HepG2 (cell line): Measurements from ENCODE around the gene BRI3BP. TPM values are rescaled to one million over a fixed set of nuclear protein-coding genes. Genes with fewer than 3 reads are reported as not detected.

Source experiments
- GTF3A ChIP-seq: sonication (generic); formaldehyde crosslinking; conservative IDR thresholded peaks from 2 replicates; pipeline ENCODE4 v1.4.0; 2020; ENCODE audit warnings: mild to moderate bottlenecking, missing genetic modification reagents
- HNF4G ChIP-seq, 2 experiments: sonication (generic) in 1 of 2; formaldehyde crosslinking in 1 of 2; IDR thresholded peaks; 2 replicates each; pipeline versions ENCODE4 v1.4.0 to v1.6.1; 2011 to 2020; ENCODE audit warnings: borderline replicate concordance in 2 of 2, low read depth in 2 of 2, mild to moderate bottlenecking in 2 of 2, low read length in 1 of 2, missing genetic modification reagents in 1 of 2, moderate library complexity in 1 of 2
- KLF16 ChIP-seq, 2 experiments: sonication (generic) in 1 of 2; formaldehyde crosslinking in 1 of 2; IDR thresholded peaks; 2 replicates each; pipeline versions ENCODE4 v1.6.1 to v1.8.0; 2016 to 2023; ENCODE audit warnings: missing genetic modification reagents in 2 of 2, missing compliant biosample characterization in 1 of 2
- NONO ChIP-seq, 2 experiments: fragments of 450-650 bp in 1 of 2; sonication (generic) in 1 of 2; formaldehyde crosslinking in 1 of 2; IDR thresholded peaks in 1 of 2; conservative IDR thresholded peaks in 1 of 2; 2 replicates each; pipeline versions ENCODE4 v1.6.1 to v1.8.0; 2017 to 2022; ENCODE audit warnings: mild to moderate bottlenecking in 1 of 2, missing genetic modification reagents in 1 of 2, moderate library complexity in 1 of 2
- POLR2AphosphoS5 ChIP-seq: IDR thresholded peaks from 2 replicates; pipeline ENCODE4 v1.6.1; 2012; ENCODE audit warnings: low read depth, low read length
- SRF ChIP-seq: IDR thresholded peaks from 2 replicates; pipeline ENCODE4 v1.6.1; 2011; ENCODE audit warnings: mild to moderate bottlenecking, low read depth, low read length, moderate library complexity
- ZBTB7B ChIP-seq: sonication (generic); formaldehyde crosslinking; IDR thresholded peaks from 2 replicates; pipeline ENCODE4 v1.4.0; 2020; ENCODE audit warnings: missing genetic modification reagents
- ZNF598 ChIP-seq: sonication (generic); formaldehyde crosslinking; IDR thresholded peaks from 2 replicates; pipeline ENCODE4 v1.5.1; 2020; ENCODE audit warnings: mild to moderate bottlenecking, missing genetic modification reagents, borderline replicate concordance
- ZNF616 ChIP-seq: sonication (generic); formaldehyde crosslinking; IDR thresholded peaks from 2 replicates; pipeline ENCODE4 v1.5.0; 2020; ENCODE audit warnings: low read depth, mild to moderate bottlenecking, missing genetic modification reagents
- ZSCAN12 ChIP-seq: sonication (generic); formaldehyde crosslinking; IDR thresholded peaks from 2 replicates; pipeline ENCODE4 v1.9.0; 2021; ENCODE audit warnings: mild to moderate bottlenecking, missing genetic modification reagents
- polyA plus RNA-seq, 8 experiments: library from polyadenylated mRNA; depleted of rRNA in 3 of 8; stranded (reverse) in 7 of 8; unstranded in 1 of 8; fragments of >200 nt; fragmentation: Illumina TruSeq in 4 of 8; extraction: Trizol in 4 of 8; gene quantifications; 2 replicates each; pipeline versions ENCODE4 v1.2.1 to v1.2.3, GENCODE V29; 2011 to 2016; ENCODE audit warnings: low read depth in 4 of 8, missing spikeins in 1 of 8, mixed read lengths in 1 of 8; ENCODE audit not compliant: insufficient read depth in 1 of 8
- total RNA-seq, 5 experiments: library from RNA; depleted of rRNA; stranded (reverse); fragments of >200 nt; fragmentation: Illumina TruSeq; extraction: Trizol; gene quantifications; 2 replicates each; pipeline ENCODE4 v1.2.3, GENCODE V29; 2016; ENCODE audit warnings: low read depth in 1 of 5
- TF ChIP-seq, protein P1 (sequence below): sonication (generic); formaldehyde crosslinking; IDR thresholded peaks from 2 replicates; pipeline ENCODE4 v1.5.1; 2020; ENCODE audit warnings: mild to moderate bottlenecking, missing genetic modification reagents, moderate library complexity
- TF ChIP-seq, protein P2 (sequence below): sonication (generic); formaldehyde crosslinking; IDR thresholded peaks from 2 replicates; pipeline ENCODE4 v1.8.0; 2023; ENCODE audit warnings: mild to moderate bottlenecking, missing genetic modification reagents
- TF ChIP-seq, protein P3 (sequence below): sonication (generic); formaldehyde crosslinking; IDR thresholded peaks from 2 replicates; pipeline ENCODE4 v1.5.0; 2020; ENCODE audit warnings: mild to moderate bottlenecking, missing genetic modification reagents, moderate library complexity
- TF ChIP-seq, protein P4 (sequence below): sonication (generic); formaldehyde crosslinking; IDR thresholded peaks from 2 replicates; pipeline ENCODE4 v1.4.0; 2020; ENCODE audit warnings: mild to moderate bottlenecking, missing genetic modification reagents

Gene BRI3BP
- total and polyA plus RNA-seq, 2 of the 13 experiments (the other 11 are each of a cell fraction or from before 2014, with no cell fraction given), result 7.5 to 21.1 TPM

DNA sequence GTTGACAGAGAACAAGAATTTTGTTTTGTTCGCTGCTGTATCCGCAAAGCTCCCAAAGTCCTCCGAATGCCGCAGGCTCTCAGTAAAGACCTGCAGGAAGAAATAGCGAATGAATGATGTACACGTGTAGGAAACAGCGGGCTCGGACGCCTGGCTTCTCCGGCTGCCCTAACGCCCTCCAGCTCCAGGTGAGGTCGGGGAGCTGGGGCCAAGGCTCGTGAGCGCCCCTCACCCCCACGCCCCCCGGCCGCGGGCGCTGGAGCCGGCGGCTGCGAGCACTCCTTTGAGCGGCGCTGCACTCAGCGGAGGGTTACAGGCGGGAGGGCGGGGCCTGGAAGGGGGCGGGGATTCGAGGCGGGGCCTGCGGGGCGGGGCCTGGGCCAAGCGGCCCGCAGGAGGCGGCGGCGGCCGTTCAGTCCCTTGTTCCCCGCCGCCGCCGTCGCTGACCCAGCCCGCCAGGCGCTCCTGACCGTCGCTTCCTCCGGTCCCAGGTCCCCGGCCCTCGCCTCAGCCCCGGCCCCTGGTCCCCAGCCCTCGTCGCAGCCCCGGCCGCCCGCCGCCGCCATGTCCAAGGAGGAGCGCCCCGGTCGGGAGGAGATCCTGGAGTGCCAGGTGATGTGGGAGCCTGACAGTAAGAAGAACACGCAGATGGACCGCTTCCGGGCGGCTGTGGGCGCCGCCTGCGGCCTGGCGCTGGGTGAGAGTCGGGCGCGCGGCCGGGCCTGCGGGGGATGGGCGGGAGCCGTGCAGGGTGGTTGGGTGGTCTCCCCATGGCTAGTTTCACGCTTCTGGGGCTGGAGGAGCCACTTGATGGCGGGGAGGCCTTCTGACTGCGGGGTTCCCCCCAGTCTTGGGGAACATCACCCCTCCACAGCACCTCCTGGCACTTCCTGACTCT lies 71.8 kb downstream of the BRI3BP start, which contains the start of gene AACS (continued):
- TF ChIP-seq, protein P1, sequence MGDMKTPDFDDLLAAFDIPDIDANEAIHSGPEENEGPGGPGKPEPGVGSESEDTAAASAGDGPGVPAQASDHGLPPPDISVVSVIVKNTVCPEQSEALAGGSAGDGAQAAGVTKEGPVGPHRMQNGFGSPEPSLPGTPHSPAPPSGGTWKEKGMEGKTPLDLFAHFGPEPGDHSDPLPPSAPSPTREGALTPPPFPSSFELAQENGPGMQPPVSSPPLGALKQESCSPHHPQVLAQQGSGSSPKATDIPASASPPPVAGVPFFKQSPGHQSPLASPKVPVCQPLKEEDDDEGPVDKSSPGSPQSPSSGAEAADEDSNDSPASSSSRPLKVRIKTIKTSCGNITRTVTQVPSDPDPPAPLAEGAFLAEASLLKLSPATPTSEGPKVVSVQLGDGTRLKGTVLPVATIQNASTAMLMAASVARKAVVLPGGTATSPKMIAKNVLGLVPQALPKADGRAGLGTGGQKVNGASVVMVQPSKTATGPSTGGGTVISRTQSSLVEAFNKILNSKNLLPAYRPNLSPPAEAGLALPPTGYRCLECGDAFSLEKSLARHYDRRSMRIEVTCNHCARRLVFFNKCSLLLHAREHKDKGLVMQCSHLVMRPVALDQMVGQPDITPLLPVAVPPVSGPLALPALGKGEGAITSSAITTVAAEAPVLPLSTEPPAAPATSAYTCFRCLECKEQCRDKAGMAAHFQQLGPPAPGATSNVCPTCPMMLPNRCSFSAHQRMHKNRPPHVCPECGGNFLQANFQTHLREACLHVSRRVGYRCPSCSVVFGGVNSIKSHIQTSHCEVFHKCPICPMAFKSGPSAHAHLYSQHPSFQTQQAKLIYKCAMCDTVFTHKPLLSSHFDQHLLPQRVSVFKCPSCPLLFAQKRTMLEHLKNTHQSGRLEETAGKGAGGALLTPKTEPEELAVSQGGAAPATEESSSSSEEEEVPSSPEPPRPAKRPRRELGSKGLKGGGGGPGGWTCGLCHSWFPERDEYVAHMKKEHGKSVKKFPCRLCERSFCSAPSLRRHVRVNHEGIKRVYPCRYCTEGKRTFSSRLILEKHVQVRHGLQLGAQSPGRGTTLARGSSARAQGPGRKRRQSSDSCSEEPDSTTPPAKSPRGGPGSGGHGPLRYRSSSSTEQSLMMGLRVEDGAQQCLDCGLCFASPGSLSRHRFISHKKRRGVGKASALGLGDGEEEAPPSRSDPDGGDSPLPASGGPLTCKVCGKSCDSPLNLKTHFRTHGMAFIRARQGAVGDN (CRISPR knock-in tag), result peak; percentile 81; the same call in 1 of the 2 replicates
- no peak for TF ChIP-seq GTF3A (CRISPR knock-in tag)
- no peak for TF ChIP-seq ZSCAN12 (CRISPR knock-in tag)
- peak; percentile 61; the same call in 1 of the 2 replicates for TF ChIP-seq POLR2AphosphoS5
- 0 out of 4 replicates have a peak, but pooled peaks of 1 of the 2 experiments have one; percentile 10 for TF ChIP-seq KLF16 (CRISPR knock-in tag; IDR thresholded peaks at IDR 0.05)
- TF ChIP-seq ZBTB7B (CRISPR knock-in tag), result peak; percentile 41; the same call in 1 of the 2 replicates
- TF ChIP-seq NONO (IDR thresholded peaks at IDR 0.05), result no peak
- peak; percentile 55 for TF ChIP-seq NONO (CRISPR knock-in tag; conservative IDR thresholded peaks at IDR 0.05)
- TF ChIP-seq, protein P2, sequence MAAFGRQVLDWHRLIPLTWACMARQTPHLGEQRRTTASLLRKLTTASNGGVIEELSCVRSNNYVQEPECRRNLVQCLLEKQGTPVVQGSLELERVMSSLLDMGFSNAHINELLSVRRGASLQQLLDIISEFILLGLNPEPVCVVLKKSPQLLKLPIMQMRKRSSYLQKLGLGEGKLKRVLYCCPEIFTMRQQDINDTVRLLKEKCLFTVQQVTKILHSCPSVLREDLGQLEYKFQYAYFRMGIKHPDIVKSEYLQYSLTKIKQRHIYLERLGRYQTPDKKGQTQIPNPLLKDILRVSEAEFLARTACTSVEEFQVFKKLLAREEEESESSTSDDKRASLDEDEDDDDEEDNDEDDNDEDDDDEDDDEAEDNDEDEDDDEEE (CRISPR knock-in tag), result peak; percentile 66; the same call in 1 of the 2 replicates
- TF ChIP-seq, protein P3, sequence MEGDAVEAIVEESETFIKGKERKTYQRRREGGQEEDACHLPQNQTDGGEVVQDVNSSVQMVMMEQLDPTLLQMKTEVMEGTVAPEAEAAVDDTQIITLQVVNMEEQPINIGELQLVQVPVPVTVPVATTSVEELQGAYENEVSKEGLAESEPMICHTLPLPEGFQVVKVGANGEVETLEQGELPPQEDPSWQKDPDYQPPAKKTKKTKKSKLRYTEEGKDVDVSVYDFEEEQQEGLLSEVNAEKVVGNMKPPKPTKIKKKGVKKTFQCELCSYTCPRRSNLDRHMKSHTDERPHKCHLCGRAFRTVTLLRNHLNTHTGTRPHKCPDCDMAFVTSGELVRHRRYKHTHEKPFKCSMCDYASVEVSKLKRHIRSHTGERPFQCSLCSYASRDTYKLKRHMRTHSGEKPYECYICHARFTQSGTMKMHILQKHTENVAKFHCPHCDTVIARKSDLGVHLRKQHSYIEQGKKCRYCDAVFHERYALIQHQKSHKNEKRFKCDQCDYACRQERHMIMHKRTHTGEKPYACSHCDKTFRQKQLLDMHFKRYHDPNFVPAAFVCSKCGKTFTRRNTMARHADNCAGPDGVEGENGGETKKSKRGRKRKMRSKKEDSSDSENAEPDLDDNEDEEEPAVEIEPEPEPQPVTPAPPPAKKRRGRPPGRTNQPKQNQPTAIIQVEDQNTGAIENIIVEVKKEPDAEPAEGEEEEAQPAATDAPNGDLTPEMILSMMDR (CRISPR knock-in tag), result peak; percentile 46
- TF ChIP-seq, protein P4, sequence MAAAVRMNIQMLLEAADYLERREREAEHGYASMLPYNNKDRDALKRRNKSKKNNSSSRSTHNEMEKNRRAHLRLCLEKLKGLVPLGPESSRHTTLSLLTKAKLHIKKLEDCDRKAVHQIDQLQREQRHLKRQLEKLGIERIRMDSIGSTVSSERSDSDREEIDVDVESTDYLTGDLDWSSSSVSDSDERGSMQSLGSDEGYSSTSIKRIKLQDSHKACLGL (CRISPR knock-in tag), result peak; percentile 58; the same call in 1 of the 2 replicates
- TF ChIP-seq ZNF616 (CRISPR knock-in tag), result 0 out of 2 replicates have a peak, but pooled peaks have one; percentile 29
- TF ChIP-seq ZNF598, result no peak
- TF ChIP-seq HNF4G (IDR thresholded peaks at IDR 0.05; ENCODE audit: borderline replicate concordance, low read depth, low read length), result no peak
- TF ChIP-seq HNF4G (CRISPR knock-in tag; IDR thresholded peaks at IDR 0.05; ENCODE audit: borderline replicate concordance, low read depth), result 0 out of 2 replicates have a peak, but pooled peaks have one; percentile 28
- no peak for TF ChIP-seq SRF
- TF ChIP-seq, all 625 proteins: peak for 107
